A172 (cell line): ENCODE measurements around the gene RADIL. TPM values are rescaled to one million over a fixed set of nuclear protein-coding genes. Genes with fewer than 3 reads are reported as not detected.
"Not testable (repeated sequence)": the region's sequence is repeated elsewhere in the genome, so short reads cannot be mapped to it uniquely, and the experiment has no call there.

Experiments used
- DNase-seq: peaks from one replicate; pipeline ENCODE4 v3.0.0-alpha.2; 2015; ENCODE audit warnings: low spot score
- total RNA-seq: library from RNA; depleted of rRNA; stranded (reverse); fragments of >200 nt; shearing (Covaris generic); gene quantifications from 2 replicates; pipeline ENCODE4 v1.2.3, GENCODE V29; 2014; rRNA removed

Gene RADIL
- 1.9 and 5.1 TPM in 2 replicates for total RNA-seq

- DNase-seq = peak; percentile 93
Measured at GRCh38 chr7:4883372-4884144, at the start of gene RADIL. TSS of gene RADIL (minus strand) at chr7:4883716. CDS start at chr7:4878139, 5,577 bp downstream.

- peak; percentile 20 for DNase-seq
Measured at GRCh38 chr7:4931943-4932342, 48.4 kb upstream of the RADIL start.

GRCh38 chr7:4929005-4929404 is 45.5 kb upstream of the RADIL start:
- no peak for DNase-seq

GRCh38 chr7:4928445-4928844 is 44.9 kb upstream of the RADIL start:
- DNase-seq = no peak

GRCh38 chr7:4919969-4920766 is 36.7 kb upstream of the RADIL start:
- no peak for DNase-seq

GRCh38 chr7:4916113-4916512 is 32.6 kb upstream of the RADIL start:
- no peak for DNase-seq

GRCh38 chr7:4911111-4911828 is 27.8 kb upstream of the RADIL start:
- no peak for DNase-seq

GRCh38 chr7:4906682-4907081 is 23.2 kb upstream of the RADIL start:
- DNase-seq = no peak

GRCh38 chr7:4905171-4905570 is 21.7 kb upstream of the RADIL start:
- no peak for DNase-seq

GRCh38 chr7:4904346-4904745 is 20.8 kb upstream of the RADIL start:
- DNase-seq = no peak

- no peak for DNase-seq
Measured at GRCh38 chr7:4895766-4896165, 12.2 kb upstream of the RADIL start.

GRCh38 chr7:4894482-4894881 is 11.0 kb upstream of the RADIL start:
- DNase-seq = no peak

GRCh38 chr7:4893929-4894475 is 10.5 kb upstream of the RADIL start:
- no peak for DNase-seq

GRCh38 chr7:4893188-4893587 is 9.7 kb upstream of the RADIL start:
- DNase-seq = not testable (repeated sequence)

- DNase-seq = not testable (repeated sequence)
Measured at GRCh38 chr7:4891522-4891921, 8.0 kb upstream of the RADIL start.

- no peak for DNase-seq
Measured at GRCh38 chr7:4889682-4890081, 6.2 kb upstream of the RADIL start.

GRCh38 chr7:4888161-4888560 is 4.6 kb upstream of the RADIL start:
- no peak for DNase-seq

GRCh38 chr7:4886671-4887070 is 3.2 kb upstream of the RADIL start:
- DNase-seq = no peak

GRCh38 chr7:4885317-4885807 is 1.8 kb upstream of the RADIL start:
- no peak for DNase-seq

- DNase-seq = no peak
Measured at GRCh38 chr7:4884164-4884563, 648 bp upstream of the RADIL start.

GRCh38 chr7:4883033-4883371 is 514 bp downstream of the RADIL start:
- no peak for DNase-seq
